ENCODE results near the gene KLHL30. TPM values are rescaled to one million over a fixed set of nuclear protein-coding genes. Genes with fewer than 3 reads are reported as not detected.

Gene KLHL30
- total RNA-seq, 4 donors from 2014 or later: 0.20 to 0.67 (median 0.38) TPM

- DNase-seq: peak; percentile 1 to 2
- H3K4me3 ChIP-seq (replicated peaks in 1 of 3): no peak overlapping the region
- H3K9me3 ChIP-seq: no peaks in the 10 kb centered on the region
- no peak for TF ChIP-seq POLR2A (IDR thresholded peaks at IDR 0.05)
- TF ChIP-seq, protein P1, sequence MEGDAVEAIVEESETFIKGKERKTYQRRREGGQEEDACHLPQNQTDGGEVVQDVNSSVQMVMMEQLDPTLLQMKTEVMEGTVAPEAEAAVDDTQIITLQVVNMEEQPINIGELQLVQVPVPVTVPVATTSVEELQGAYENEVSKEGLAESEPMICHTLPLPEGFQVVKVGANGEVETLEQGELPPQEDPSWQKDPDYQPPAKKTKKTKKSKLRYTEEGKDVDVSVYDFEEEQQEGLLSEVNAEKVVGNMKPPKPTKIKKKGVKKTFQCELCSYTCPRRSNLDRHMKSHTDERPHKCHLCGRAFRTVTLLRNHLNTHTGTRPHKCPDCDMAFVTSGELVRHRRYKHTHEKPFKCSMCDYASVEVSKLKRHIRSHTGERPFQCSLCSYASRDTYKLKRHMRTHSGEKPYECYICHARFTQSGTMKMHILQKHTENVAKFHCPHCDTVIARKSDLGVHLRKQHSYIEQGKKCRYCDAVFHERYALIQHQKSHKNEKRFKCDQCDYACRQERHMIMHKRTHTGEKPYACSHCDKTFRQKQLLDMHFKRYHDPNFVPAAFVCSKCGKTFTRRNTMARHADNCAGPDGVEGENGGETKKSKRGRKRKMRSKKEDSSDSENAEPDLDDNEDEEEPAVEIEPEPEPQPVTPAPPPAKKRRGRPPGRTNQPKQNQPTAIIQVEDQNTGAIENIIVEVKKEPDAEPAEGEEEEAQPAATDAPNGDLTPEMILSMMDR (IDR thresholded peaks at IDR 0.05): peak in 1 of 6 experiments; percentile 10
- no peaks in the 10 kb centered on the region for H3K27me3 ChIP-seq
- peaks cover 28 to 61% of the 10 kb centered on the region in 2 donors for H3K4me1 ChIP-seq
- WGBS, 2 donors: 71 to 79% methylated on average over 17 to 23 of the region's 23 CpGs
- H3K36me3 ChIP-seq: no peaks in the 10 kb centered on the region
- no peak overlapping the region for H3K27ac ChIP-seq
- intact Hi-C loops (cut with DNase I): no loop called here
Measured at GRCh38 chr2:238160206-238161129, 22.0 kb downstream of the KLHL30 start.

GRCh38 chr2:238161291-238162051 lies 23.0 kb downstream of the KLHL30 start:
- WGBS, 2 donors: 80 to 94% methylated on average over 7 to 17 of the region's 21 CpGs
- no peaks in the 10 kb centered on the region for H3K27me3 ChIP-seq
- TF ChIP-seq, protein P1 (IDR thresholded peaks at IDR 0.05): no peak
- TF ChIP-seq POLR2A (IDR thresholded peaks at IDR 0.05): no peak
- intact Hi-C loops (cut with DNase I): no loop called here
- H3K27ac ChIP-seq: no peak overlapping the region
- no peaks in the 10 kb centered on the region for H3K9me3 ChIP-seq
- H3K4me3 ChIP-seq (replicated peaks in 1 of 3): no peak overlapping the region
- H3K36me3 ChIP-seq: no peaks in the 10 kb centered on the region
- DNase-seq: peak; percentile 0 to 1
- H3K4me1 ChIP-seq: peaks cover 36 to 68% of the 10 kb centered on the region in 2 donors

- no peaks in the 10 kb centered on the region for H3K27me3 ChIP-seq
- WGBS, 2 donors: 83 to 95% methylated on average over 9 to 10 of the region's 14 CpGs
- TF ChIP-seq POLR2A (IDR thresholded peaks at IDR 0.05): no peak
- TF ChIP-seq, protein P1 (IDR thresholded peaks at IDR 0.05): no peak
- H3K4me1 ChIP-seq: peaks cover 45 to 75% of the 10 kb centered on the region in 2 donors
- no peak overlapping the region for H3K4me3 ChIP-seq (replicated peaks in 1 of 3)
- H3K36me3 ChIP-seq: no peaks in the 10 kb centered on the region
- no peaks in the 10 kb centered on the region for H3K9me3 ChIP-seq
- intact Hi-C loops (cut with DNase I): no loop called here
- DNase-seq: peak; percentile 0 to 1
- H3K27ac ChIP-seq: peak overlapping the region in 1 of 3 donors; percentile 47
Measured at GRCh38 chr2:238162251-238162845, 23.9 kb downstream of the KLHL30 start.

- H3K9me3 ChIP-seq: no peaks in the 10 kb centered on the region
- intact Hi-C loops (cut with DNase I): no loop called here
- 36 to 52% methylated on average over 10 of the region's 15 CpGs for WGBS, 2 donors
Measured at GRCh38 chr2:238162846-238163441, 24.5 kb downstream of the KLHL30 start.

More at GRCh38 chr2:238162846-238163441, 24.5 kb downstream of the KLHL30 start:
- H3K27me3 ChIP-seq: no peaks in the 10 kb centered on the region
- peak overlapping the region in 1 of 3 donors; percentile 19 for H3K4me3 ChIP-seq (replicated peaks in 1 of 3)
- H3K36me3 ChIP-seq: no peaks in the 10 kb centered on the region
- H3K27ac ChIP-seq: peak overlapping the region in 1 of 3 donors; percentile 47
- TF ChIP-seq, protein P1 (IDR thresholded peaks at IDR 0.05): no peak
- TF ChIP-seq POLR2A (IDR thresholded peaks at IDR 0.05): no peak
- peaks cover 46 to 75% of the 10 kb centered on the region in 2 donors for H3K4me1 ChIP-seq
- peak; percentile 53 to 54 for DNase-seq
